HEK293 (cell line): ENCODE data around the gene SYTL3.
"Not testable (repeated sequence)": the region's sequence is repeated elsewhere in the genome, so short reads cannot be mapped to it uniquely, and the experiment has no call there.

ENCODE experiments used
- CTCF ChIA-PET: fragments of 350-600 bp; formaldehyde crosslinking; extraction: SDS; loops from one replicate; lab custom pipeline; 2021; ENCODE audit warnings: antibody characterized with exemption; lab: Yijun Ruan, JAX
- POLR2A ChIA-PET: fragments of 300-600 bp; formaldehyde crosslinking; extraction: SDS; loops from one replicate; lab custom pipeline; 2020; ENCODE audit warnings: antibody characterized with exemption, inconsistent platforms; lab: Yijun Ruan, JAX
- H3K27ac ChIP-seq: fragments of 200-500 bp; sonication (Bioruptor generic); 2 replicates; pipeline ENCODE4 v1.5.1; 2014; ENCODE audit warnings: low read depth, low read length, control low read depth, inconsistent platforms; ENCODE audit errors: extremely low read depth
- H3K36me3 ChIP-seq, 2 experiments: fragments of 200-500 bp in 1 of 2; sonication (Bioruptor generic) in 1 of 2; 1 replicate in 1 of 2; 2 replicates in 1 of 2; pipeline ENCODE4 v1.5.1; 2014 to 2017; ENCODE audit warnings: inconsistent platforms in 2 of 2, low read length in 2 of 2; ENCODE audit not compliant: control insufficient read depth in 2 of 2, insufficient read depth in 1 of 2
- H3K4me1 ChIP-seq: fragments of 200-500 bp; sonication (Bioruptor generic); 2 replicates; pipeline ENCODE4 v1.5.1; 2014; ENCODE audit warnings: mild to moderate bottlenecking, low read length, inconsistent platforms; ENCODE audit not compliant: control insufficient read depth, insufficient read depth
- H3K4me3 ChIP-seq: 2 replicates; pipeline ENCODE4 v1.5.1; 2011; ENCODE audit warnings: low read depth, mild to moderate bottlenecking, control low read depth, low read length, moderate library complexity
- H3K9me3 ChIP-seq: fragments of 200-500 bp; sonication (Bioruptor generic); 2 replicates; pipeline ENCODE4 v1.5.1; 2014; ENCODE audit warnings: low read depth, low read length, inconsistent platforms; ENCODE audit not compliant: control insufficient read depth, insufficient read depth
- HOXA7 ChIP-seq: sonication (generic); formaldehyde crosslinking; IDR thresholded peaks from 2 replicates; pipeline ENCODE4 v1.8.1; 2022; ENCODE audit warnings: missing genetic modification reagents, borderline replicate concordance
- KLF16 ChIP-seq: fragments of 450-650 bp; formaldehyde crosslinking; IDR thresholded peaks from 2 replicates; pipeline ENCODE4 v1.5.1; 2017; ENCODE audit warnings: missing biosample characterization, missing genetic modification characterization
- ZNF146 ChIP-seq: fragments of 450-650 bp; formaldehyde crosslinking; IDR thresholded peaks from 2 replicates; pipeline ENCODE4 v1.5.1; 2016; ENCODE audit warnings: missing biosample characterization, missing genetic modification characterization
- ZNF174 ChIP-seq: fragments of 450-650 bp; formaldehyde crosslinking; IDR thresholded peaks from 2 replicates; pipeline ENCODE4 v1.5.0; 2017; ENCODE audit warnings: missing biosample characterization, mild to moderate bottlenecking, missing genetic modification characterization
- ZNF214 ChIP-seq: fragments of 450-650 bp; formaldehyde crosslinking; IDR thresholded peaks from 2 replicates; pipeline ENCODE4 v1.5.1; 2017; ENCODE audit warnings: missing biosample characterization, mild to moderate bottlenecking, missing genetic modification characterization, borderline replicate concordance
- ZNF221 ChIP-seq: fragments of 450-650 bp; formaldehyde crosslinking; IDR thresholded peaks from 2 replicates; pipeline ENCODE4 v1.5.1; 2017; ENCODE audit warnings: missing biosample characterization, missing genetic modification characterization, borderline replicate concordance
- ZNF311 ChIP-seq: fragments of 450-650 bp; formaldehyde crosslinking; IDR thresholded peaks from 2 replicates; pipeline ENCODE4 v1.5.1; 2017; ENCODE audit warnings: missing biosample characterization, missing genetic modification characterization, borderline replicate concordance
- ZNF335 ChIP-seq: fragments of 450-650 bp; formaldehyde crosslinking; conservative IDR thresholded peaks from 2 replicates; pipeline ENCODE4 v1.5.1; 2016; ENCODE audit warnings: missing biosample characterization, missing genetic modification characterization
- ZNF473 ChIP-seq: fragments of 450-650 bp; formaldehyde crosslinking; IDR thresholded peaks from 2 replicates; pipeline ENCODE4 v1.5.1; 2017; ENCODE audit warnings: missing biosample characterization, missing genetic modification characterization
- ZNF596 ChIP-seq: fragments of 450-650 bp; IDR thresholded peaks from 2 replicates; pipeline ENCODE4 v1.5.0; 2018; ENCODE audit warnings: missing biosample characterization, mild to moderate bottlenecking, missing genetic modification characterization, moderate library complexity
- ZNF677 ChIP-seq: fragments of 450-650 bp; IDR thresholded peaks from 2 replicates; pipeline ENCODE4 v1.5.0; 2018; ENCODE audit warnings: missing biosample characterization, mild to moderate bottlenecking, missing genetic modification characterization, moderate library complexity
- ZNF777 ChIP-seq: fragments of 450-650 bp; formaldehyde crosslinking; IDR thresholded peaks from 2 replicates; pipeline ENCODE4 v1.5.1; 2017; ENCODE audit warnings: missing biosample characterization, missing genetic modification characterization, borderline replicate concordance
- ZNF785 ChIP-seq: fragments of 450-650 bp; formaldehyde crosslinking; IDR thresholded peaks from 2 replicates; pipeline ENCODE4 v1.5.1; 2016; ENCODE audit warnings: missing biosample characterization, missing genetic modification characterization
- ZNF830 ChIP-seq: fragments of 450-650 bp; IDR thresholded peaks from 2 replicates; pipeline ENCODE4 v1.5.0; 2018; ENCODE audit warnings: missing biosample characterization, missing genetic modification characterization, low read depth, mild to moderate bottlenecking, moderate library complexity
- TF ChIP-seq, protein P1 (sequence below): fragments of 450-650 bp; formaldehyde crosslinking; conservative IDR thresholded peaks from 2 replicates; pipeline ENCODE4 v1.5.1; 2016; ENCODE audit warnings: low read depth, missing biosample characterization, missing genetic modification characterization
- TF ChIP-seq, protein P2 (sequence below): fragments of 450-650 bp; IDR thresholded peaks from 2 replicates; pipeline ENCODE4 v1.5.1; 2018; ENCODE audit warnings: missing biosample characterization, mild to moderate bottlenecking, missing genetic modification characterization
- TF ChIP-seq, protein P3 (sequence below): IDR thresholded peaks from 2 replicates; pipeline ENCODE4 v1.6.1; 2011; ENCODE audit warnings: mild to moderate bottlenecking, low read depth, low read length, borderline replicate concordance
- TF ChIP-seq, protein P4 (sequence below): fragments of 450-650 bp; formaldehyde crosslinking; IDR thresholded peaks from 2 replicates; pipeline ENCODE4 v1.5.1; 2016; ENCODE audit warnings: missing biosample characterization, missing genetic modification characterization

The SYTL3 gene

DNA sequence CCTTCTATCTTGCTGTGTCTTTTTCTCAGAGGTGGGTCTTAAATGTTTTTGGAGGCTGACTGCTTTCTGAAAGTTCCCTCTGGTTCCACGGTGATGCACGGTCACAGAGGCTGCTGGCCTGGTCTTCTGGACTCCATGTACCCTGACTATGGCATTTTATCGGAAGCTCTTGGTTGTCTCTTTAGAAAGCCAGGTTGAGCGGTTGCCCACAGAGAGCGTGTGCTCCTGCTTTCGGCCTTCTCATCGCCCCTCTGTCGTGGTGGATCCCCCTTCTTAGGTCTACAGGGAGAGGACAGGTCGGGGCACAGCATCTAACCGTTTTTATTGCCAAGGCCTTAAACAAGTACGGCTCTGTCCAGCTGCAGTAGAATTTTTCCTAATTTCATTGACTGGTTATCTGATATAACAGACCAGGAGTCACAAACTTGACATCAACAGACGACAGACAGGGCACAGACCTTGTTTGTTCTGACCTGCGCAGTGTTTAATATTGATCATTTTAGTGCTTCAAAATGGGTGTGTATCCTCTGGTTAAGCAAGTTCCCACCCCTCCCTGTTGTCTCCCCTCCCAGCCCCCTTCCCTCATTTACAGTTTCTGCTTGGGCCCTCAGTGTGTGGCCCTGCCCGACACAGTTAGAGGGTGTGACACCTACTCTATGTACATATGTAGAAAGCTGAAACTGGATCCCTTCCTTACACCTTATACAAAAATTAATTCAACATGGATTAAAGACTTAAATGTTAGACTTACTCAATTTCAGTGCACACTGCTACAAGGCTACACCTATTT lies 24.7 kb downstream of the SYTL3 start (continued):
- TF ChIP-seq HOXA7 (CRISPR knock-in tag) (no peak), ZNF214 (no peak)
- TF ChIP-seq, protein P1, sequence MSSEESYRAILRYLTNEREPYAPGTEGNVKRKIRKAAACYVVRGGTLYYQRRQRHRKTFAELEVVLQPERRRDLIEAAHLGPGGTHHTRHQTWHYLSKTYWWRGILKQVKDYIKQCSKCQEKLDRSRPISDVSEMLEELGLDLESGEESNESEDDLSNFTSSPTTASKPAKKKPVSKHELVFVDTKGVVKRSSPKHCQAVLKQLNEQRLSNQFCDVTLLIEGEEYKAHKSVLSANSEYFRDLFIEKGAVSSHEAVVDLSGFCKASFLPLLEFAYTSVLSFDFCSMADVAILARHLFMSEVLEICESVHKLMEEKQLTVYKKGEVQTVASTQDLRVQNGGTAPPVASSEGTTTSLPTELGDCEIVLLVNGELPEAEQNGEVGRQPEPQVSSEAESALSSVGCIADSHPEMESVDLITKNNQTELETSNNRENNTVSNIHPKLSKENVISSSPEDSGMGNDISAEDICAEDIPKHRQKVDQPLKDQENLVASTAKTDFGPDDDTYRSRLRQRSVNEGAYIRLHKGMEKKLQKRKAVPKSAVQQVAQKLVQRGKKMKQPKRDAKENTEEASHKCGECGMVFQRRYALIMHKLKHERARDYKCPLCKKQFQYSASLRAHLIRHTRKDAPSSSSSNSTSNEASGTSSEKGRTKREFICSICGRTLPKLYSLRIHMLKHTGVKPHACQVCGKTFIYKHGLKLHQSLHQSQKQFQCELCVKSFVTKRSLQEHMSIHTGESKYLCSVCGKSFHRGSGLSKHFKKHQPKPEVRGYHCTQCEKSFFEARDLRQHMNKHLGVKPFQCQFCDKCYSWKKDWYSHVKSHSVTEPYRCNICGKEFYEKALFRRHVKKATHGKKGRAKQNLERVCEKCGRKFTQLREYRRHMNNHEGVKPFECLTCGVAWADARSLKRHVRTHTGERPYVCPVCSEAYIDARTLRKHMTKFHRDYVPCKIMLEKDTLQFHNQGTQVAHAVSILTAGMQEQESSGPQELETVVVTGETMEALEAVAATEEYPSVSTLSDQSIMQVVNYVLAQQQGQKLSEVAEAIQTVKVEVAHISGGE (tag by site-specific recombination): no peak

DNA sequence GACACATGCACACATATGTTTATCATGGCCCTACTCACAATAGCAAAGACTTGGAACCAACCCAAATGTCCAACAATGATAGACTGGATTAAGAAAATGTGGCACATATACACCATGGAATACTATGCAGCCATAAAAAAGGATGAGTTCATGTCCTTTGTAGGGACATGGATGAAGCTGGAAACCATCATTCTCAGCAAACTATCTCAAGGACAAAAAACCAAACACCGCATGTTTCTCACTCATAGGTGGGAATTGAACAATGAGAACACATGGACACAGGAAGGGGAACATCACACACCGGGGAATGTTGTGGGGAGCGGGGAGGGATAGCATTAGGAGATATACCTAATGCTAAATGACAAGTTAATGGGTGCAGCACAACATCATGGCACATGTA lies 27.2 kb downstream of the SYTL3 start:
- H3K36me3 ChIP-seq, H3K27ac ChIP-seq, H3K4me3 ChIP-seq, H3K4me1 ChIP-seq, H3K9me3 ChIP-seq, POLR2A ChIA-PET: not testable (repeated sequence)
- peak; percentile 96 for TF ChIP-seq ZNF146 (tag by site-specific recombination)
- CTCF ChIA-PET: interaction anchor here (0.6 kb wide), 1 partner anchor 561 kb away, joined by 5 read pairs; no protein-coding TSS in a partner anchor

DNA sequence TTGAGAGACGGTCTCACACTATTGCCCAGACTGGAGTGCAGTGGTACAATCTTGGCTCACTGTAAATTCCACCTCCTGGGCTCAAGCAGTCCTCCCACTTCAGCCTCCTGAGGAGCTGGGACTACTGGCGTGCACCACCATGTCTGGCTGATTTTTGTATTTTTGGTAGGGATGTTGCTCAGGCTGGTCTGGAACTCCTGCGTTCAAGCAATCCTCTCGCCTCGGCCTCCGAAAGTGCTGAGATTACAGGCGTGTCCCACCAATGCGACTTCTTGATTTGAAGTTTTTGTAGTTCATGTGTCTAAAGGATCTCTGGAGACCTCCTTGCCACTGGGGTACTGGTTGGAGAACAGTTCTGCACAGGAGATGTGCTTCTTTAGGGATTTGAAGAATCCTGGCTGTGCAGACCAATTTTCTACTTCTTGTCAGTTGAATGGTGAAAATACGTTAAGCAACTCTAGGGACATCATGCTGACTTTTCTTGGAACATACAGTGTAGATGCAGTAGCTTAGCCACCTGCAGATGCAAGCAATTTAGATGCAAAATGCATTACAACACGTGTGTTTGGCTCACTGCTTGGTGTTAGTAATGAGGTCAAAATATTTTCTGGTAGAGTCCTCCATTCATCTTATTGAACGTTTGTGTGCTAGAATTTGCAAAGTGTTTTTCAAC lies 28.2 kb downstream of the SYTL3 start:
- Histone ChIP-seq H3K4me1 (no peaks in the 10 kb centered on the region), H3K27ac (no peak overlapping the region), H3K36me3 (no peaks in the 10 kb centered on the region), H3K9me3 (no peaks in the 10 kb centered on the region), H3K4me3 (no peak overlapping the region)
- ChIA-PET POLR2A (interaction anchor here (0.7 kb wide), 1 partner anchor 37 kb away, joined by 8 read pairs; no protein-coding TSS in a partner anchor), CTCF (no interaction called here)
- TF ChIP-seq ZNF174 (tag by site-specific recombination): no peak
- TF ChIP-seq, protein P2, sequence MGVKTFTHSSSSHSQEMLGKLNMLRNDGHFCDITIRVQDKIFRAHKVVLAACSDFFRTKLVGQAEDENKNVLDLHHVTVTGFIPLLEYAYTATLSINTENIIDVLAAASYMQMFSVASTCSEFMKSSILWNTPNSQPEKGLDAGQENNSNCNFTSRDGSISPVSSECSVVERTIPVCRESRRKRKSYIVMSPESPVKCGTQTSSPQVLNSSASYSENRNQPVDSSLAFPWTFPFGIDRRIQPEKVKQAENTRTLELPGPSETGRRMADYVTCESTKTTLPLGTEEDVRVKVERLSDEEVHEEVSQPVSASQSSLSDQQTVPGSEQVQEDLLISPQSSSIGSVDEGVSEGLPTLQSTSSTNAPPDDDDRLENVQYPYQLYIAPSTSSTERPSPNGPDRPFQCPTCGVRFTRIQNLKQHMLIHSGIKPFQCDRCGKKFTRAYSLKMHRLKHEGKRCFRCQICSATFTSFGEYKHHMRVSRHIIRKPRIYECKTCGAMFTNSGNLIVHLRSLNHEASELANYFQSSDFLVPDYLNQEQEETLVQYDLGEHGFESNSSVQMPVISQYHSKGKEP (tag by site-specific recombination): peak; percentile 29; the same call in 1 of the 2 replicates

DNA sequence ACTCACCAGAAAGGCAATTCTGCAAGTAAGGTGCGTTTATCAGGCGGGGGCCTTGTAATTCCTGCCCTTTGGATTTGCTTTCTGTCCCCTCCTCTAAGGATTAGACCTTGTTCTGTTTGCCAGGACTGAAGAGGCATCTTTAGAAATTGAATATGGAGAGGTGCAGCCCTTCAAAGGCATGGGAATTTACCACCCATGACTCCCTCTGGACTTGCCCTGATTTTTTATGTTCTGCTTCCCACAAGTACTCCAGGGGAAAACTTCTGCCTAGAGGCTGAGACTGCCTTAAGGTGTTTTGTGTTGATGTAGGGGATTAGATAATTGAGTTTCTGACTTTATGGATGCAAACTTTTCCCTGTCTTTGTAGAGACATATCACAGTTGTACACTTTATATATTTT lies 30.2 kb downstream of the SYTL3 start:
- H3K4me1 ChIP-seq: no peaks in the 10 kb centered on the region
- no peak overlapping the region for H3K4me3 ChIP-seq
- H3K36me3 ChIP-seq: no peaks in the 10 kb centered on the region
- CTCF ChIA-PET: interaction anchor here (0.6 to 1.6 kb wide), 6 partner anchors 10 to 459 kb away, joined by 3 to 5 read pairs (median 3); no protein-coding TSS in a partner anchor
- POLR2A ChIA-PET: interaction anchor here (0.6 kb wide), 1 partner anchor 37 kb away, joined by 8 read pairs; no protein-coding TSS in a partner anchor
- TF ChIP-seq ZNF830 (no peak), ZNF596 (no peak), ZNF311 (no peak), ZNF777 (tag by site-specific recombination) (no peak), ZNF221 (tag by site-specific recombination) (no peak), ZNF335 (no peak), ZNF473 (tag by site-specific recombination) (no peak), ZNF677 (no peak), KLF16 (tag by site-specific recombination) (no peak), ZNF785 (tag by site-specific recombination) (no peak)
- TF ChIP-seq, protein P3, sequence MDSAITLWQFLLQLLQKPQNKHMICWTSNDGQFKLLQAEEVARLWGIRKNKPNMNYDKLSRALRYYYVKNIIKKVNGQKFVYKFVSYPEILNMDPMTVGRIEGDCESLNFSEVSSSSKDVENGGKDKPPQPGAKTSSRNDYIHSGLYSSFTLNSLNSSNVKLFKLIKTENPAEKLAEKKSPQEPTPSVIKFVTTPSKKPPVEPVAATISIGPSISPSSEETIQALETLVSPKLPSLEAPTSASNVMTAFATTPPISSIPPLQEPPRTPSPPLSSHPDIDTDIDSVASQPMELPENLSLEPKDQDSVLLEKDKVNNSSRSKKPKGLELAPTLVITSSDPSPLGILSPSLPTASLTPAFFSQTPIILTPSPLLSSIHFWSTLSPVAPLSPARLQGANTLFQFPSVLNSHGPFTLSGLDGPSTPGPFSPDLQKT: no peak
- TF ChIP-seq, protein P4, sequence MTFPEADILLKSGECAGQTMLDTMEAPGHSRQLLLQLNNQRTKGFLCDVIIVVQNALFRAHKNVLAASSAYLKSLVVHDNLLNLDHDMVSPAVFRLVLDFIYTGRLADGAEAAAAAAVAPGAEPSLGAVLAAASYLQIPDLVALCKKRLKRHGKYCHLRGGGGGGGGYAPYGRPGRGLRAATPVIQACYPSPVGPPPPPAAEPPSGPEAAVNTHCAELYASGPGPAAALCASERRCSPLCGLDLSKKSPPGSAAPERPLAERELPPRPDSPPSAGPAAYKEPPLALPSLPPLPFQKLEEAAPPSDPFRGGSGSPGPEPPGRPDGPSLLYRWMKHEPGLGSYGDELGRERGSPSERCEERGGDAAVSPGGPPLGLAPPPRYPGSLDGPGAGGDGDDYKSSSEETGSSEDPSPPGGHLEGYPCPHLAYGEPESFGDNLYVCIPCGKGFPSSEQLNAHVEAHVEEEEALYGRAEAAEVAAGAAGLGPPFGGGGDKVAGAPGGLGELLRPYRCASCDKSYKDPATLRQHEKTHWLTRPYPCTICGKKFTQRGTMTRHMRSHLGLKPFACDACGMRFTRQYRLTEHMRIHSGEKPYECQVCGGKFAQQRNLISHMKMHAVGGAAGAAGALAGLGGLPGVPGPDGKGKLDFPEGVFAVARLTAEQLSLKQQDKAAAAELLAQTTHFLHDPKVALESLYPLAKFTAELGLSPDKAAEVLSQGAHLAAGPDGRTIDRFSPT (tag by site-specific recombination): no peak
- H3K27ac ChIP-seq: no peak overlapping the region
- H3K9me3 ChIP-seq: no peaks in the 10 kb centered on the region
